Right cardiac atrium (tissue), 5 donors: ENCODE measurements around the gene HID1. TPM values are rescaled to one million over a fixed set of nuclear protein-coding genes. Genes with fewer than 3 reads are reported as not detected.
"Not testable (repeated sequence)": the region's sequence is repeated elsewhere in the genome, so short reads cannot be mapped to it uniquely, and the experiment has no call there.

Experiments
- ATAC-seq, 2 donors: fragments of 200-7000 bp; cut with Tn5 transposase; one replicate each; pipeline versions ENCODE4 v1.8.0 to v1.9.1; 2020; ENCODE audit warnings: moderate library complexity in 2 of 2, mild to moderate bottlenecking in 1 of 2
- DNase-seq, 3 donors: peaks; one replicate each; pipeline ENCODE4 v3.0.0-alpha.2; 2020
- H3K27ac ChIP-seq: one replicate; pipeline ENCODE4 v1.5.1; 2013; ENCODE audit warnings: mild to moderate bottlenecking, low read length, control low read depth, moderate library complexity
- H3K27me3 ChIP-seq: one replicate; pipeline ENCODE4 v1.6.1; 2013; ENCODE audit not compliant: control insufficient read depth, insufficient read depth
- H3K4me1 ChIP-seq: one replicate; pipeline ENCODE4 v1.6.1; 2013; ENCODE audit warnings: low read length; ENCODE audit not compliant: control insufficient read depth, insufficient read depth
- H3K4me3 ChIP-seq: one replicate; pipeline ENCODE4 v1.5.1; 2013; ENCODE audit warnings: low read length, control low read depth
- H3K9me3 ChIP-seq: one replicate; pipeline ENCODE4 v1.6.1; 2013; ENCODE audit warnings: low read length; ENCODE audit not compliant: control insufficient read depth
- WGBS: extraction: QIAGEN DNeasy Blood & Tissue Kit; methylation state at CpG from one replicate; pipeline ENCODE4 v1.1.7; 2013; 5-methylcytosine and 5-hydroxymethylcytosine counted together
- intact Hi-C, 4 donors: fragments of 100-400 bp; cut with DNase I; formaldehyde crosslinking; loops; one replicate each; pipeline versions ENCODE4 v1.11.0 to v1.14.0; 2022 to 2023
- polyA plus RNA-seq: library from polyadenylated mRNA; stranded (reverse); fragments of 200-250 nt; gene quantifications from one replicate; pipeline ENCODE4 v1.2.3, GENCODE V29; 2013
- total RNA-seq, 4 donors: library from RNA; stranded (reverse); fragmentation: NEBNext Ultra II Directional; extraction: Animal tissue kit (Norgen Biotek cat#: 25700); gene quantifications; one replicate each; pipeline ENCODE4 v1.2.1, GENCODE V29; 2021
- donor health status: healthy with polysubstance abuse.
- donor health status: DM: no; HTN: yes; CAD: no.
- donor health status: DM: no; HTN: no; CAD: no.
- donor health status: DM: no; HTN: yes; CAD: no; lungs with severe emphysema.
- donor health status: DM: yes; HTN: yes; CAD: no.

HID1 gene
- total and polyA plus RNA-seq, 5 donors = 6.5 to 12.0 (median 11.5) TPM

DNA sequence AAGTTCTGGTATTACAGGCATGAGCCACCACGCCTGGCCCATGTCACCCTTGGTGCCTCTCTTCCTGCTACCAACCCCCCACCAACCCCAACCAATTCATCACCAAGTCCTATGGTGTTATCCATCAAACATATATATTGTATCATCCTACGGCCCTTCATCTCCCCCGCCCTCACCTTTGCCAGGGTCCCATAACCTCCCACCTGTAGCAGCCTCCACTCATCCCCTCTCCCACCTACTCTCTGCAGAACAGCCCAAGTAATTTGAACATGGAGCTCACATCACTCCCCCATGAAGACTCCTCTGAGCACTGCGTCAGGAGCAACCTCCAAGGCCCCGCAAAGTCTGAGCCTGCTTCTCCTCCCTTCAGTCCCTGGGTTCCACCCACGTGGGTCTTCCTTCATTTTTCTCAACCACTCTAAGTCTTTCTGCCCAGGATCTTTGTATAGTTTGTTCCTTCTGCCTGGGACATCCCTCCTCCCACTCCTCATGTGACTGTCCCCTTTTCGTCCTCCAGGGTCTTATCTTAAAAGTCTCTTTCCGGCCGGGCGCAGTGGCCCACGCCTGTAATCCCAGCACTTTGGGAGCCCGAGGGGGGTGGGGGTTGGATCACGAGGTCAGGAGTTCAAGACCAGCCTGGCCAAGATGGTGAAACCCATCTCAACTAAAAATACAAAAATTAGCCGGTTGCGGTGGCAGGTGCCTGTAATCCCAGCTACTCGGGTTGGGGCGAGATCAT is 7.0 kb upstream of the HID1 start:
- WGBS = 70% methylated on average over 17 of the region's 17 CpGs
- H3K27me3 ChIP-seq = no peaks in the 10 kb centered on the region

DNA sequence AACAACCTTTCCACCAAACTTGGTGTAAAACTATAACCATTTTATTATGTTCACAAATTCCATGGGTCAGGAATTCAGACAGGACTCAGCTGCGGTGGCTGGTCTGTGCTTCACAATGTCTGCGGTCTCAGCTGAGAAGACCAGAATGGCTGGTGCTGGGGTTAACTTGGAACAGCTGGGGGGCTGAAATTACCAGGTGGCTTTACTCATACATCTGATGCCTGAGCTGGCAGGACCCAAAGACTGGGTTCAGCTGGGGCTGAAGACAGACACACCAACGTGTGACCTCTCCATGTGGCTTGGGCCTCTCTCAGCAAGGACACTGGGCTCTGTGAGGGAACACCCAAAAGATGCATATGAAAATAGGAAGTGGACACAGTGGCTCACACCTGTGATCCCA is 5.7 kb upstream of the HID1 start:
- Histone ChIP-seq H3K27me3 (no peaks in the 10 kb centered on the region), H3K4me1 (peaks cover 5% of the 10 kb centered on the region), H3K4me3 (no peak overlapping the region), H3K27ac (no peak overlapping the region), H3K9me3 (no peaks in the 10 kb centered on the region)
- ATAC-seq = no peak
- intact Hi-C loops = no loop called here
- WGBS = 84% methylated on average over 3 of the region's 3 CpGs
- DNase-seq = peak in 1 of 3 donors; percentile 10

More for the DNA sequence above, 7.0 kb upstream of the HID1 start:
- no peaks in the 10 kb centered on the region for H3K9me3 ChIP-seq
- ATAC-seq = no peak
- H3K4me3 ChIP-seq = no peak overlapping the region
- peak in 1 of 3 donors; percentile 12 for DNase-seq
- intact Hi-C loops = loop anchor here in 1 of 4 donors (10.0 kb wide), 1 partner anchor 55 kb away; no protein-coding TSS in a partner anchor
- H3K27ac ChIP-seq = no peak overlapping the region
- H3K4me1 ChIP-seq = peaks cover 5% of the 10 kb centered on the region

DNA sequence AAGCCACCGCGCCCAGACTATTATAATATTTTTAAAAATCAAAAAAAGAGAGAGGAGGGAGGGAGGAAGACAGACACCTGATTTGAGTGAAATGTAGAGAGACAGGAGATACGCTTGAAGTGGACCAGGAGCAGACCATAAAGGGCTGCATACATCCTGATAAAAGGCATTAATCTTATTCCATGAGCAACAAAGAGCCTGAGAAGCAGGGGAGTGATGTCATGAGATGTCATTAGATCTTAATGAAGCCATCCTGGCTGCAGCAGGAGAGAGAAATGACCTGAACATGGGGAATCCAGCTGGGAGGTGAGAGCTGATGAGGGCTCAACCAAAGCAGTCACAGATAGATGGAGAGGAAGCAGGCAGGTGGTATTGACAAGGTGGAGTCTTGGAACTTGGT is 5.2 kb upstream of the HID1 start:
- Histone ChIP-seq H3K9me3 (no peaks in the 10 kb centered on the region), H3K4me1 (peaks cover 5% of the 10 kb centered on the region), H3K4me3 (no peak overlapping the region), H3K27me3 (no peaks in the 10 kb centered on the region), H3K27ac (no peak overlapping the region)
- intact Hi-C loops = no loop called here
- ATAC-seq (no peak), DNase-seq (no peak)
- 80% methylated on average over 3 of the region's 3 CpGs for WGBS

DNA sequence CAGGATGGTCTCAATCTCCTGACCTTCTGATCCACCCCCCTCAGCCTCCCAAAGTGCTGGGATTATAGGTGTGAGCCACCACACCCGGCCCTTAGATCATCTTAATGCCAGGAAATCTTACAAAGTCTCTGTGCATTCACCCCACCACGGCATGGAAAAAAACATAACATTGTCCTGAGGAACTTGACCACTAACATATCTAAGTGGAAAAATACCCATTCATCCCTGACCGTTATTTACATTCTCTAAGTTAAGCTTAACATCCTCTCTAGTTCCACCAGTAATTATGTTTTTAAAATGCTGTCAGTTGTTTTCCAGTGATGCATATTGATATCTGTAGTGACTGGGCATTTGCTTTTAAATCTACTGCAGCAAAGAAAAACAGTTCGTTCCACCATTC is 3.4 kb upstream of the HID1 start:
- Histone ChIP-seq H3K4me1 (no peaks in the 10 kb centered on the region), H3K4me3 (no peak overlapping the region), H3K27me3 (no peaks in the 10 kb centered on the region), H3K27ac (no peak overlapping the region), H3K9me3 (no peaks in the 10 kb centered on the region)
- intact Hi-C loops = no loop called here
- no peak for DNase-seq
- no peak for ATAC-seq
- 79% methylated on average over 4 of the region's 4 CpGs for WGBS

DNA sequence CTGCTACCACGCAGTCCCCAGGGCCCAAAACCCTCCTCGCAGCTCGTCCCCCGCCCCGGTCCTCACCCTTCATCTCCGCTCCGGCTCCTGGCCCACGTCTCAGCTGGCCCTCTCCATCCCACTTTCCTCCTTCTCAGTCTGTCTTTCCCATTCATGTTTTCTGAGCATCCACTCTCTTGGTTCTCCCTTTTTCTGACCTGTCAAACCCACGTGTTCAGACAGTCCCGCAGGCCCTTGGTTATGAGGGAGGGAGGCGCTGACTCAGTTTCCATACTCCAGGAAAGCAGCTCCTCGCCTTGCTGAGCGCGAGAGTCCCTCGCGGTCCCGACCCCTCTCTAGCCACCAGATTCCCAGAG is 392 bp upstream of the HID1 start:
- peak overlapping the region; percentile 67 for H3K4me3 ChIP-seq
- DNase-seq (no peak), ATAC-seq (no peak)
- intact Hi-C loops = no loop called here
- no peak overlapping the region for H3K27ac ChIP-seq
- WGBS = 15% methylated on average over 17 of the region's 17 CpGs
- no peaks in the 10 kb centered on the region for H3K4me1 ChIP-seq
- no peaks in the 10 kb centered on the region for H3K9me3 ChIP-seq
- H3K27me3 ChIP-seq = no peaks in the 10 kb centered on the region

DNA sequence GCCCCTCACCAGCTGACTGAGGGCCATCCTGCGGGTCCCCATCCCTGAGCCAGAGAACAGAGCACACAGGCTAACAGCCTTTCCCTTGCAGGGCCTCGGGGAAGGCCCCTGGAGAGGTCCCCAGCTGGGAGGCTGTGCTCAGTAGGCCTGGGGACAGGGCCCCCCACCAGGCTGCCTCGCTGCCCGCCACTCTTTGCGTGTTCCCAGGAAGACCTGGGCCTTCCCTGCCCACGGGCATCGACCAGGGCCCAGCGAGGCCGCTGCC is 785 bp downstream of the HID1 start:
- no peaks in the 10 kb centered on the region for H3K27me3 ChIP-seq
- DNase-seq (no peak), ATAC-seq (no peak)
- no peak overlapping the region for H3K27ac ChIP-seq
- H3K4me1 ChIP-seq = no peaks in the 10 kb centered on the region
- intact Hi-C loops = no loop called here
- 22% methylated on average over 9 of the region's 9 CpGs for WGBS
- no peaks in the 10 kb centered on the region for H3K9me3 ChIP-seq
- H3K4me3 ChIP-seq = peak overlapping the region; percentile 67

DNA sequence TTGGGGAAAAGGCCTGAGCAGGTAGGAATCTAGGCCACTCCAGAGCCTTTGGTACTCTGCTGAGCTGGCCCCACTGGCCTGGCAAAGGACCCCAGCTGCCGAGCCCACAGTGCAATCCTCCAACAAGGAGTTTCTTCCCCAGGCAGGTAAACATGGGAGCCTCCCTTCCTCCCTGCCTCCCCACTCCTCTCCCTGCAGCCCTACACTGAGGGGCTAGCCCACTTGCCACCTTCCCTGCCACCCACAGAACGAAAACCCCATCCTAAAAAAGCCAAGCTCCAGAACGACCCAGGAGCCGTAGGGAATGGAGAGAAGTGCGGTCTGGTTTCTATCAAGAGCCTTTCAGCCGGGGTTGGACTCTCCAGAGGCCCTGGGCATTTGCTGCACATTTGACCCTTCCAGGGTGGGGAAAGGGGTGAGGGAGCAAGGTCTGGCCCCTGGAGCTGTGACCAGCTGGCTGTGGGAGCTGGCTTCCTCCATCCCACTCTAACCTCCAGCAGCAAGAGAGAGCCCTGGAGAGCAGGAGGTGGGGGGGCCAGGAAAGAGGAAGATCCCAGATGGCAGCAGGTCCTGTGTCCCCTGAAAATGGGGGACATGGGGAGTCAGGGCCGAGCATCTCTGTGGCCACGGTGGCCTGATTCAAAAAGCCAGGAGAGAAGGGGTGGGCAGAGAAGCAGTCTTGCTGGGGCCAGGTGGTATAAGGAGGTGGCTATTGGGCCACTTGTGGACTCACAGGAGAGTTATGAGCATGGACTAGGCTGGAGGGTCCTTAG is 1.3 kb downstream of the HID1 start:
- 64% methylated on average over 8 of the region's 8 CpGs for WGBS
- ATAC-seq (peak in 1 of 2 donors; percentile 2), DNase-seq (peak in 1 of 3 donors; percentile 31)
- Histone ChIP-seq H3K27me3 (no peaks in the 10 kb centered on the region), H3K4me3 (peak overlapping the region; percentile 67), H3K4me1 (no peaks in the 10 kb centered on the region), H3K27ac (peak overlapping the region; percentile 60), H3K9me3 (no peaks in the 10 kb centered on the region)
- intact Hi-C loops = no loop called here

DNA sequence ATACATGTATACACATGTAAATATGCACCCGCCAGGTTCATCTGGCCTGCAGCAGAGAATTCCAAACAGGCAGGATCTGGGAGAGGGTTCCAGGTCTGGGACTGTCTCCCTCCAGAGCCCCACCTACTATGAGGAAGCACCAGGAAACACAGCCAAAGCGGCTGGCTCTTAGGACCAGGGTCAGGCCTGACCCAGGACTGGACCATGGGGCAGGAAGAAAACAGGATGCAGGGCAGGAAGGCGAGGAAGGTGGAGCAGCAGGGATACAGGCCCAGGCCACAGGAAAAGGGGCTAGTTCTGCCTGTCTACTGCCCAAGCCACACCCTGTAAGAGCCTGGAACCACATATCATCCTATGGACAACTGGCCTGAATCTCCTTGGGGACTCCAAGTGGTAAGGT is 2.2 kb downstream of the HID1 start:
- no peaks in the 10 kb centered on the region for H3K27me3 ChIP-seq
- peak overlapping the region; percentile 21 for H3K4me3 ChIP-seq
- H3K9me3 ChIP-seq = no peaks in the 10 kb centered on the region
- ATAC-seq (peak; percentile 63 to 78), DNase-seq (peak in 1 of 3 donors; percentile 53)
- H3K4me1 ChIP-seq = no peaks in the 10 kb centered on the region
- intact Hi-C loops = no loop called here
- WGBS = 75% methylated on average over 3 of the region's 3 CpGs
- H3K27ac ChIP-seq = peak overlapping the region; percentile 60

DNA sequence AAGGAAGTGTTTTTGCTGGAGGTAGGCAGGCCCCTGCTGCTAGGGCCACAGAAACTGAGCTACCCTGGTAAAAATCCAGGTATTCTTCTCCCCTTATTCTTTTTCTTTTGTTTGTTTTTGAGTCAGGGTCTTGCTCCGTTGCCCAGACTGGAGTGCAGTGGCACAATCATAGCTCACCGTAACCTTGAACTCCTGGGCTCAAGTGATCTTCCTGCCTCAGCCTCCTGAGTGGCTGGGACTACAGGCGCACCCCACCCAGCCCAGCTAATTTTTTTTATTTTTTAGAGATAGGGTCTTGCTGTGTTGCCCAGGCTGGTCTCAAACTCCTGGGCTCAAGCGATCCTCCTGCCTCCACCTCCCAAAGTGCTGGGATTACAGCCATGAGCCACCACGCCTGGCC is 3.1 kb downstream of the HID1 start:
- not testable (repeated sequence) for H3K4me3 ChIP-seq, H3K4me1 ChIP-seq, DNase-seq, ATAC-seq, H3K27ac ChIP-seq, H3K27me3 ChIP-seq, H3K9me3 ChIP-seq
- 90% methylated on average over 5 of the region's 5 CpGs for WGBS
- intact Hi-C loops = loop anchor here in 1 of 4 donors (10.0 kb wide), 1 partner anchor 55 kb away; no protein-coding TSS in a partner anchor

DNA sequence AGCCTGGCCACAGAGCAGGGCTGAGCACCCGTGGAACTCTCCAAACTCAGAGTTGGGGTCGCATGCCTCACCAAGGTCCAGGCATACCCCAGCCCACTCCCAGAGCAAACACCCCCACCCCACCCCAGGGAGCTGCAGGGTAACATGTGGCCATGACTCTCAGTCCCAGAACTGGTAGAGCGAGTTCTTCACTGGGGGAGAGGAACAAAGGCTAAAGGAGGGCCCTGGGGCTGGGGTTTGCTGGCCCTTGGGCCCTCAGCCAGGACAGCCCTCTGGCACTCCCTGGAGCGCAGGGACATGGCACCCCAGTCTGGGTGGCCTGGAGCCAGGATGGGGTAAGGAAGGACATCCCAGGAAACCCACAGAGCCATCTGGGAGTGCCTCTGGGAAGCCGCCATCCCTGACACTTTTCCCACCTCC is 4.2 kb downstream of the HID1 start:
- Histone ChIP-seq H3K27me3 (no peaks in the 10 kb centered on the region), H3K4me3 (no peak overlapping the region), H3K9me3 (no peaks in the 10 kb centered on the region), H3K4me1 (no peaks in the 10 kb centered on the region), H3K27ac (no peak overlapping the region)
- 80% methylated on average over 5 of the region's 5 CpGs for WGBS
- ATAC-seq = no peak
- DNase-seq = peak in 1 of 3 donors; percentile 31
- intact Hi-C loops = loop anchor here in 1 of 4 donors (10.0 kb wide), 1 partner anchor 56 kb away; no protein-coding TSS in a partner anchor

DNA sequence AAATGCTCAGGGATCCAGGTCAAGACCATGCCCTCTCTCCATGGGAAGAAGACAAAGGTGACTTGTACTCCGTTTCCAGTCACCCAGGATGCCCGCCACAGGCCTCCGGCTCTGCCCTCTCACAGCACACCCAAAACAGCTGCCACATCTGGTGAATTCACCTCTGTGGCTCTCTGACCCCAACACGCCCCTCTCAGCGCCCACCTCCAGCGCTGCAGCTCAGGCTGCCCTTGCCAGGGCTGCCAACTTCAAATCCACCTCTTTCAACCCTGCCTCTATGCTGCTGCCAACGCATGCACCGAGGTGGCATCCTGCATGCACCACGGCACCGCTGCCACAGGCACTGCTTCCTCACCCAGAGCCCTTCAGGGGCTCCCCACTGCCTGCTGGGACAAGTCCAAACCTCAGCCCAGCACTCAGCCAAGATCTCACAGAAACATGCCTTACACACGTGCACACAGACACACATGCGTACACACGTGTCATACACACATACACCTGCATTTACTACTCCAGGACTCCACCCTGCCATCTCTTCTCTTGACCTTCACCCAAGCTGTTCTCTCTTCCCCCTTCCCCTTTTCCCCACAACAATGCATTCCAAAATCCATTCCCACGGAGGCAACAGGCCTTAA is 7.5 kb downstream of the HID1 start:
- Histone ChIP-seq H3K4me1 (no peaks in the 10 kb centered on the region), H3K4me3 (no peak overlapping the region), H3K9me3 (no peaks in the 10 kb centered on the region), H3K27me3 (no peaks in the 10 kb centered on the region), H3K27ac (no peak overlapping the region)
- DNase-seq = peak in 1 of 3 donors; percentile 17
- WGBS = 88% methylated on average over 14 of the region's 14 CpGs
- no peak for ATAC-seq
- intact Hi-C loops = loop anchor here in 3 of 4 donors (5.0 to 10.0 kb wide), 3 partner anchors 47 to 237 kb away; partner anchors contain the start of gene MRPL58 (in 1 of the 3)
